NCI-H2196 treated with DMSO at 0.1 percent for 48 hours (cell line): Measurements from ENCODE around the gene SNX30.

Experiments
- DNase-seq: peaks from one replicate; lab custom pipeline; 2025; ENCODE audit not compliant: unreplicated experiment; lab: John Stamatoyannopoulos, UW

SNX30 gene

DNA sequence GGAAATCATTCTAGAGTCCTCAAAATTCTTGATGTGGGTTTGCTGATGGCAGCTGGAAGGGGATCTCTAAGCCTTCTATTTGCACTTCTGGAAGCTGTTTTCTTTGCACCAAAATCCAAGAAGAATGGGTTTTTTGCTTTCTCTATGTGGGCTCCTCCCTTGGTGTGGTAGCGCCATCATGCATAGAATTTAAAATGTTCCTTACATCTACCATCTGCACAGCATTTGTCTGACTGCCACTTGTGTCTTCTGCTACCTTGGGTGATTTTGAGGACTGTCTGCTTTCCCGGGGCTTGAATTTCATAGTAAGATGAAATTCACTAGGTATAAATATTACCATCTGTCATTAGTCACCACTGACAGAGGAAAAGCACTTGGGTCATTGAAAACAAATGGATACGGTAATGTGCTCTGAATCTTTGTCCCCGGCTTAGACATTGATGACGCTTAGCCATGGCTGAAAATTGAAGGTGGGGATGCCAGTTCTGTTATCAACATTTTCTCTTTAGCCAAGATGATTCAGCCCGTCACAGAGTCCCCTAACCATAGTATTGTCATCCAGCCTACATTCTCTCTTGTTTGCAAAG, 30.0 kb downstream of the SNX30 start:
- no peak for DNase-seq

DNA sequence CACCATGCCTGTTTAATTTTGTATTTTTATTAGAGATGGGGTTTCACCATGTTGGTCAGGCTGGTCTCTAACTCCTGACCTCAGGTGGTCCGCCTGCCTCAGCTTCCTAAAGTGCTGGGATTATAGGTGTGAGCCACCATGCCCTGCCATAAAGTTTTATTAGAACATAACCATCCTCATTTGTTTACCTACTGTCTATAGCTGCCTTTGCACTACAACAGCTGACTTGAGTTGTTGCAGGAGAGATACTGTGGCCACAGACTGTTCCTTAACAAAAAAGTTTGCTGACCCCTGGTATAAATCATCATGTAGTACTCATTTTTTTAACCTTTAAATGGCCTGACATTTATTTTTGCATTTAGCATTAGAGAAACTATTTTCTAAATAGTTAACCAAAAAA, 31.7 kb downstream of the SNX30 start:
- DNase-seq, result no peak

DNA sequence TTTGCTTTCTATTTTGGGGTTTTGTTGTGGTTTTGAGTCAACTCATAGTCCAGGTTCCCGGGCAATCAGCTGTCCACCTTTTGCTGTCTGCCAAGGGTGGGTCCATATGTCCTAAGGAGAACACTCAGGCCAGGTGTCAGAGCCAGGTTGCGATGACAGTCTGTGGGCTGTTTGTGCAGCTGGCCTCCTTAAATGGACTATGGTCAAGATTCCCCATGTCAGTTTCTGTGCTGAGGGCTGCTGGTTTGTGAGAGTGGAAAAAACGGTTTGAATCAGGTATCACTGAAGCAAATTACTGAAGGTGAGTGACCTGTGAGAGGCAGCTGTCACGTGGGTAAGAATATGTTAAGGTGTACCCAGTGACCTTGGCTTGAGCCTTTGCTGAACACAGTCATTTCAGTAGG, 33.0 kb downstream of the SNX30 start:
- peak; percentile 17 for DNase-seq

DNA sequence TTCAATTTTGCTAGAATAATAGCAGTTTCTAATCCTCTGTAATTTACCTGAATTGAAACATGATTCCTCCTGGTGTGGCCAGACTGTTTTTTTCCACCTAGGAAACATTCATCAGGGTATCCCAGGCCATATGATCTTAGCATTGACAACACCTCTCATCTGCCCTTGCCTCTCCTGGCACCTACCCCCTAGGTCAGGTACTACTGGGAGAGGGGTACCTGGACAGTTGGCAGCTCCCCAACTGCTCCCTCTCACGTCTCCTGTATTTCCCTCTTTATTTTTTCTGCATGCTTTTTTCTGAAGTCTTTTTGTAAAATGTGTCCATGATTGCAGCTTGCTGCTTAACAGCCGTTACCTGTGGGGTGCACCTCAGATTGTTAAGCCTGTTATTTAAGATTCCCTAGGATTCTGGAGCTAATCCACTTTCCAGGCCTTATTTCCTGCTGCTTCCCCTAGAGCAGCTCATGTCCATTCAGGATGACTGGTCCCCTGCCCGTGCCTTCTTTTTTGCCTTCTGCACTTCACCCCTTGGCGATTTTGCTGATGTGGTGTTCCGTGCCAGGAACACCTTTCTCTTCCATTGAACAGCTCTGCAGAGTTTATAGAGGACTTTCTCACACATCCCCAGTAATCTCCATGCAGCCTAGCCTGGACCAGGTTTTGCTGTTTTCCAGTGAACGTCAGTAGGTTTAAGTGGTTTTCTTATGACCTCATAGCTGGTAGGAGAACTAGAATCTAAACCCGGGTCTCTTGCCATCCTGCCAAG, 33.6 kb downstream of the SNX30 start:
- peak; percentile 55 for DNase-seq

DNA sequence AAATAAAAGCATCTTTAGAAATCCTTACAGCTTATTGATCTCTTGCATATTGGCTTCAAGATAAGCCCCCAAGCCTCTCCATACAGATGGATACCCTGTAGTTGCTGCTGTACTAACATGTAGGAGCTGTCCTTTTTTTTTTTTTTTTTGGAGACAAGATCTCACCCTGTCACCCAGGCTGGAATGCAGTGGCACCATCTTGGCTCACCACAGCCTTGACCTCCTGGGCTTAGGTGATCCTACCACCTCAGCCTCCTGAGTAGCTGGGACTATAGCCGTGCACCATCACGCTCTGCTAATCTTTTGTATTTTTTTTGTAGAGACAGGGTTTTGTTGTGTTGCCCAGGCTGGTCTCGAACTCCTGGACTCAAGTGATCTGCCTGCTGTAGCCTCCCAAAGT, 35.4 kb downstream of the SNX30 start:
- no peak for DNase-seq

DNA sequence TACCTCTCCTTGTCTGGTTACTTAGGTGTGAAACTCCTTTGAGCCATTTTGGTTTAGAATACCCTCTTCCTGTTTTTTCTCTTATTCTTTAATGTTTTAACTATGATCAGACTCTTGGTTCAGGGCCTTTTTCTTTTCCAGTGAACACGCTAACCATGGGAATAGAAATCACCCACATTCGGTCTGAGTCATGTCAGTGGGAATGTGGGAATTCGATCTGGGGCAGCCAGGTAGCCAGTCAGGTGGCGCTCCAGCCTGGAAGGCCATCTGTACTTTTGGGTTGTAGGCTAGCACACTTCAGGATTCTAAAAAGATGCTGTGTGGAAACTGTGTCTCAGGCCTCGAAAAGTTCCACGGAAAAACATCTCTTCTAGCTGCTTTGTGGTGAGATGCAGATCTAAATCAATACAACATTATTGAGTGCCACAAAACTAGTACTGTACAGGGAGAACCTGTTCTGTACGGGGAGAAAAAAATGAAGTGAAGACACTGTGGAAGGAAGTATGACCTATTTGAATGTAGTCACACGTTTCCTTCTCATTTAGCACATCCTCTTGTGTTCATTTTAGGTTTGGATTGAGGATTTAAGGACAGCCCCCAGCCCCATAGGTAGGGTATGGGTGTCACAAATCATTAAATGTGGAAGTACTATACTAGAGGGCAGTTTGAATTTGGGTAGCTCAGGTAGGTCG, 36.4 kb downstream of the SNX30 start:
- DNase-seq, result no peak

DNA sequence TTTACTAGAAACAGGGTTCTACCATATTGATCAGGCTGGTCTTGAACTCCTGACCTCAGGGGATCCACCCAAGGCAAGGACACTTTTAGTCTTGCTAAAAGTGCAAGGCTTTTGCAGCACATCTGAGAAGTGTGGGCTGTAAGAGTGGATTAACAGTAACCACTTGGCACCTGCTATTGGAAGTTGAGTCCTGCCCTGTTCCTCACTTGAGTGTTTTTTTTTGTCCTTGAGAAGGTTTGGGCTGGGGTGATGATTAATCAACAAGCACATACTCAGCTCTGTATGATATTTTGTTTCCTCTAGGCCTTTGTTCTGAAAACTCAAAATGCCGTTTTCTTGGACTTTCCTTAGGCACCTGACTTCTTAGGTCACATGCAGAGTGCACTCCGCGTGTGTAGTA, 37.4 kb downstream of the SNX30 start:
- no peak for DNase-seq

DNA sequence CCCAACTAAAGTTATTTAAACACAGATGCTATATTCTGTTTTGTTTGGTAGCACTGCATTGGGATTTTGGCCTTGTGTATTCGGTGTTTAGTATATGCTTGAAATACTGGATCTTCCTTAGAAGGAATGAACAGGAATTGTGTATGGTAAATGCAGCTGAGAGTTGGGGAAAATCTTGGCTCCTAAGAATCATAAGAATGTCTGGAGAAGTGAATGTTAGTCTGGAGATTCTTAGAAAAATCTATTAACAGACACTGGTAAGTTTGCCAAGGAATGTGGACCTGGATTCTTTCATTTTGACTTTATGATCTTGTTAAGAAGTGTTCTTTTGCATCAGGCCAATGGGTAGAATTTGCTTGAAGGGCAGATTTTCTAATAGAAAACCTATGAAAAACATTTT, 38.9 kb downstream of the SNX30 start:
- no peak for DNase-seq

DNA sequence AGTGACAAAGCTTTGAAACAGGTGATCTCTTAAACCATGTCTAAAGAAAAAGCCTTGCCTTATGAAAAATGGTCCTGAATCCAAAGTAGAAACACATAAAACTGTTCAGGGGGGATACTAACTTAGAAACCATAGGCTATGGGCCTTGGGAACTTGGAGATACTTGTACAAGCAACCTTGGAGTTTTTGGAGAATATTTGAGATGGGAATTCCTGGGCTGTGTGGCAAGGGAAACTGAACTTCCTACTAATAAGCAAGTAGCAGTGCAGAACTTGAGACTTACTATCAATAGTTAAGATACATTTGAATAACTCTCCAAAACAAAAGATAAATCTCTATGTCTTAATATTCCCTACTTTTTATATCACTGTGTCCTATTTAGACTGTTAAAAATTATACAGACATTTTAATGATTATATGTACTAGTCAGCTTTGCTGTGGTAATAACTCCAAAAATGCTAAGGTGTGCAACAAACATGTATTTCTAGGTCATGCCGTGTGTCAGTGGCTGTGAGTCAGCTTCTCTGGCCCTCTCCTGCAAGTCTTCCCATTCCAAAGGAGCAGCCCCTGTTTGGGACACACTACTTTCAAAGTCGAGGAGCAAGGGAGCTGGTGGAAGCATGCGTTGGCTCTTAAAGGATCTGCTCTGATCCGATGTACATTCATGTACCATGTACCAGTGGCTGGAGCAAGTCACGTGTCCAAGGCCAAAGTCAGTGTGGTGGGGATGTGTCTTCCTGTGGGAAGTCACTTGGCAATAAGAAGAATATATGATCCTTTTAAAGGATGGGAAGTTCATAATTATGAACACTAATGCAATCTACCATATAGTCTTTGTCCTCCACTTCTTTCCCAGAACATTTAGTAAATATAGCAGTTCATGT, 39.6 kb downstream of the SNX30 start:
- no peak for DNase-seq

DNA sequence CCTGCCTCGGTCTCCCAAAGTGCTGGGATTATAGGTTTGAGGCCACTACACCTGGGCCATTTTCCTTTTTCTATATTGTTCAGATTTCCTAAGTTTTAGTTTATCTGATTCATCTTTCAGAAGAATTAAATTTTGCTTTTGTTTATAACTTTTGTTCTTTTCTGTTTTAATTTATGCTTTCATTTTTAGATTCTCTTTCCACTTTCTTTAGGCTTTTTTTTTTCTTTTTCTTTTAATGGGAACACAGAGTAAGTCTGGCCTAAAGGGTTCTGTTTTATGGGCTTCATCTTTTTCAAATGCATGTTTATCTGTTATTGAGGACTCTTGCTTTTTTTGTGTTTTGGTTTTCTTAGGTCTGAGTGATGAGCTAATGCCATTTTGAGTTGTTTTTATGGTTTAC, 42.1 kb downstream of the SNX30 start:
- no peak for DNase-seq

DNA sequence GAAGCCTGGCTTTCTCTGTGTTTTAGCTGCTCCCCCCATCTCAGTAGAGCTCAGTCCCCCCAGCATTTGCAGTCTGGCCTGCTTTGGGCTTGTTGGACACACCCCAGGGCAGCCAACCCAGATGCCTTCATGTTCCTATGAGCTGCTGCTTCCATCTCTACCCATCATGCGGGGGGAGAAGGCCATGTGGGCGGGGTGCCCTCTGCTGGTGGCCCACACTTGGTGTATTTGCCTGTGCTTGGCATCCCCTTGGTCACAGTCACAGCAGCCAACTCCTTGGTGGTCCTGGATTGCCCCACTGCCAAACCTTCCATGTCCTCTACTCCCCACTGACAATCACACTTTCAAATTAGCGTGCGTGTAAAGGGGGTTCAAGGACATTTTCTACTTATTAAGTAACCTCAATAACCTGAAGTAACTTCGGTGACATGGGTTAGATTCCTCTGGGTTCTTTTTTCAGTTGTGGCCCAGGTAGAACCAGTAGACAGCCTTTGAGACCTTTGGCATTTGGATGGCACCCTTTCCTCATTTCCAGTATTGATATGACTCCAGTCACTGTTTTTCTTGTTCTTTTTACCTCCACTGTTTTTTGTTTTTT, 42.8 kb downstream of the SNX30 start:
- peak; percentile 25 for DNase-seq

DNA sequence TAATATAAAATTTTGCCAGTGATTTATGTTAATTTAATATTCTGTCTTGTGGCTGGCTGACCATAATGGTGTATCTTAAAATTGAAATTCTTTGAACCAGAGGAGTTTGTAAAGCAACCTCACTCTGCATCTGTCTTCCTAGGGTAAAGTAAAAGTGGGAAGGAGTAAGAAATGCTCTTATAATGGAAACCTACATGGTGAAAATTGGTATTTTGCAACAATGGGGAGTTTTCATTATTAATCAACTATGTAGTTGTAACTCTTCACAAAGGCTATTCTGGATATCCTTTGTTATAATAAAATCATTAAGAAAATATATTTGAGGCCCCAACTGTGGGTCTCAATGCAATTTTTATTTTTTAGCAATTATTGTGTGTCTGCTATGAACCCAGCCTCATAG, 44.2 kb downstream of the SNX30 start:
- DNase-seq, result no peak

DNA sequence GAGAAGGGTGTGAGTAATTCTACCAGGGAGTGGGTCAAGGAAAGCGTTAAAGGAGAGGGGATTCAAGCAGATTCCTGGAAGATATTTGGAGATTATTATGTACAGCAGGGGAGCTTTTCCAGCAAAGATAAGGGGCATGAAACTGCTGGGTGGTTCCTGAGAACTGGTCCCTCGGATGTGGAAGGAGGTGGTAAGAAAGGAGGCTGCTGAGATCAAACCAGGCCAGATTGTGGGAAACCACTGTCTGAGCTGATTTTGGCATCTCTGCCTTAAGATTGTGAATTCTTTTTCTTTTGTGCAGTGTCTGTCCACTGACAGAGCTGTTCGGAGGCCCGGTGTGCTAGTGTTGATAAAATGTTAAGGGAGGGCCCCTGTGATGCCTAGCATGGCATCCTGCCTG, 45.4 kb downstream of the SNX30 start:
- DNase-seq, result no peak

DNA sequence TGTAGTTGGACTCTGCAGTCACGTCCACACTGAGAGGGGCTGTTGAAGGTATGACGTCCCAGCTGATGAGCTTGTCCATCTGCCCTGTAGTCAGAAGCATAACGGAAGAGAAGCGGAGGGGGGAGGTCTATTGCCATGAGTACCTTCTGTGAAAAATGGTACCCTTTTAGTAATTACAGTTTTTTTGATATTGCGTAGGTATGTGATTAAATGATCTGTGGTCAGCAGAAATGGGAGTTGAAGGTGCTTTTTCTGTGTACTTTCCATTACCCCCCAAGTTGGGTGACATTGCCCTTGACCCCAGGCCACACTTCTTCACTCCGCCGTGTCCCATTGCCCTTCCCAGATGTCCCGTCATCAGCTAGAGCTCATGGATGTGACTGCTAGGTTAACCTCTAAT, 45.9 kb downstream of the SNX30 start:
- no peak for DNase-seq

DNA sequence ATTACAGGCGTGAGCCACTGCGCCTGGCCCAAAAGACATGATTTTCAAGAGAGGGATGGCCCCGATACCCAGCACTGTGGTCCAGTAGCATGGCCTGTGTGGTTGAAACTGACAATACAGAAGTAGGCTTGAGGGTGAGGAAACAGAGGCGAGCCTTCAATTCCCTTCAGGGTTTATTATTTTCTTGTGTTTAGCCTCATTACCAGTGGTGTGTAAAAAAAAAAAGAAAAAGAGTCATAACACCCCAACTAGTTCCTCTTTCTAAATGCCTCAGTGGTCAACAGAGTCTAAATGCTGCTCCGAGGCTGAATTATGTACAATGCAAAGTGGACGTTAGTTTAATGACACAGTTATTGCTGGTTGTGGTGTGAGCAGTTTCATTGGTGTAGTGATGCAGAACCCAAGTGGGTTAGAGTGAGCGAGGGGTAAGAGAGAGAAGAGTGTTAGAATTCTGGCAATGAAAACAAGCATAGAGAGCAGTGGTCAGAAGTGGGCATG, 58.8 kb downstream of the SNX30 start:
- DNase-seq, result no peak

DNA sequence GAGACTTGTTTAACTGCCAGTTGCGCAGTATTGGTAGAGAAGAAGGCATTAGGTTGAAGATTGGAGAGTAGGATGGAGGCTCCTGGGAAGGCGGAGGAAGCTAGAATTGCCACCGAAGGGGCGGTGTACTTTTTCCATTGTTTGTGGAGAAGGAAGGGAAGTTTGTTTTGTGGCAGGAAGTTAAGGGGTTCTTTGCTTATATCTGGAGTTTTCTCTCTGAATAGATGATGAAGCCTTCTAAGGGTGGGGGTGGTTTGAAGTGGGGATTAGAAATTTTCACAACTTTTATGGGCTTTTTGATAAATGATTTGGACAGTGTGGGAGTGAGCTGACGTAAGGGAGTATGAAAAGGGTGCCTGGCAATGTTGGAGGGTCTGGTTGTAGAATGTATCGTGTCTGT, 59.3 kb downstream of the SNX30 start:
- DNase-seq, result no peak

DNA sequence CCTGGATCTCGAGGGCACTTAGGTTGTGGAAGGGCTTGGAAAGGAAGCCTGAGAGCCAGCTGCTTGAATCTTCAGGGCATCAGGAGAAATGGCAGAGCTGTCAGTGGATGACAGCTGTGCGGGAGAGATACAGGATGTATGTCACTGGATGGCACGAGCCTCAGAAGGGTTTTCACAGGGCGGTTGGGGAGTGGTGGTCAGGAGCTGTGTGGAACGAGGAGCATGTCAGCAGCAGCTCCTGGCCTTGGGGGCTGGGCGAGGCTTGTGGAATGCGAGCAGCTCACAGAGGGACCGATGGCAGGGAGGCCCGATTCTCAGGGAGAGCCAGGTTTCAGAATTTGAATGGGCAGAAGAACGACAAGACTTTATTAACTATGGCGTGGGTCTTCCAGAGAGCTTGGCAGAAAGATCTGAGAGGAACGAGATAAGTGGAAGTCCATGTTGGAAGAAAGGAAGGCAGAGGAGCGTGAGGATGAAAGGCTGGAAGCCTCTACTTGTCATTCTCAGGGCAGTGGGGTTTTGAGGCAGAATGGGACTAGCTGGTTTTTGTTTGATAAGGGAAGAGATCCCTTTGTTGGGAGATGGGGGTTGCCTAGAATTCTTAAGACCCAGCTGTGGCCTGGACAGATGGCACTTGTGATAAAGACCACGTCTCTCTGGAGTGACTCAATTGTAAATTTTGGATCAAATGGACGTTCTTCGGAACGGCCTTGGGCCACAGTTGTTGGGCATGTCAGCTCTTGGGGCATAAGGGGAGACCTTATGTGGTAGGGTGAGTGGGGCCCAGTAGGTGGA, 60.3 kb downstream of the SNX30 start:
- DNase-seq, result no peak

DNA sequence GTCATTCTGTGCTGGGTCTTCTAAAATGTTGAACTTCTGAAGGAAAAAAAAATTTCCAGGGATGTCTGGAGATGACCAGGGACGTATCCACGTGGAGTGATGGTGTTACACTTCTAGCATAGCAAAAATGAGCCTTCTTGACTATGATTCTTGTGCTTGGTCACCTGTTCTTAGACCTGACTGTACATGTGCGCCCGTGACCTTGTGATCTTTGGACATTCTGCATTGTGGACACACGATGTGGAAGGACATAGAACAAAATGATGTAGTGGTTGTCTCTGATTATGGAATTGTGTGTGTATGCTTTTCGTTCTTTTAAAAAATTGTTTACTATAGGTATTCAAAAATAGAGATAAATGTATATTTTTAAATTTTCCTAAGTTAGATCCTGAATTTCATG, 61.0 kb downstream of the SNX30 start:
- no peak for DNase-seq

DNA sequence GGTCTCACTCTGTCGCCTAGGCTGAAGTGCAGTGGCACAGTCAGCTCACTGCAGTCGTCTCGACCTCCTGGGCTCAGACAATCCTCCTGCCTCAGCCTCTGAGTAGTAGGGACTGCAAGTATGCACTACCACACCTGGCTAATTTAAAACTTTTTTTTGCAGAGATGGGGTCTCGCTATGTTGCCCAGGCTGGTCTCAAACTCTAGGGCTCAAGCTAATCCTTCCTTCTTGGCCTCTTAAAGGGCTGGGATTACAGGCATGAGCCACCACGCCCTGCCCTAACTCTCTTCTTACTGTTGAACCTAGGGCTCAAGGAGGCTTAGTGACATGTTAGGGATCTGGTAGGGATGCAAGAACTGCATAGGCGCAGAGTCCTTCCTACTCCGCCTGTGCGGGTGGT, 65.3 kb downstream of the SNX30 start:
- DNase-seq, result no peak

DNA sequence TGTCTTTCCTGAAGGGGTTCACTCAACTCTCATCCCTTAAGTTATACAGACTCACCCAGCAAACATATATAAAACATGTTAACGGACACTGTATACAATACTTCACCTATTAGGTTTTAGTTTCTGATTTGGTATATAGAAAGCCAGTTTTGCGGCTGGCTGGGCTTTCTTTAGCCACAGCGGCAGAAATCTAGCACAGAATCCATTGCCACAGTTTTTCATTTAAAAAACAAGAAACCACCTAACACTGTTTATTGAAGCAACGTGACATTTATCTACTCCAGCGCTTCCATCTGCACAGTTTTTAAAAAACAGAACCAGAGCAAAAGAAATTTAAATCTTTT, 67.3 kb downstream of the SNX30 start:
- no peak for DNase-seq
